SK-MEL-5 (cell line): ENCODE data around the gene FGF14. TPM values are rescaled to one million over a fixed set of nuclear protein-coding genes. Genes with fewer than 3 reads are reported as not detected.

Source experiments
- DNase-seq: peaks from one replicate; pipeline ENCODE4 v3.0.0-alpha.2; 2016; ENCODE audit warnings: low read depth, low spot score
- in situ Hi-C: cut with HindIII; loops from 2 replicates; pipeline ENCODE4 v1.10.0; 2016; ENCODE audit warnings: low sequenced_read_pairs, high pct_unique_total_duplicates, low pct_unique_long_range_greater_than_20kb
- total RNA-seq: library from RNA; depleted of rRNA; stranded (reverse); fragments of >200 nt; shearing (Covaris generic); gene quantifications from 2 replicates; pipeline ENCODE4 v1.2.3, GENCODE V29; 2014

The FGF14 gene
- total RNA-seq, 1 experiment from 2014 or later: 17.9 TPM

DNA sequence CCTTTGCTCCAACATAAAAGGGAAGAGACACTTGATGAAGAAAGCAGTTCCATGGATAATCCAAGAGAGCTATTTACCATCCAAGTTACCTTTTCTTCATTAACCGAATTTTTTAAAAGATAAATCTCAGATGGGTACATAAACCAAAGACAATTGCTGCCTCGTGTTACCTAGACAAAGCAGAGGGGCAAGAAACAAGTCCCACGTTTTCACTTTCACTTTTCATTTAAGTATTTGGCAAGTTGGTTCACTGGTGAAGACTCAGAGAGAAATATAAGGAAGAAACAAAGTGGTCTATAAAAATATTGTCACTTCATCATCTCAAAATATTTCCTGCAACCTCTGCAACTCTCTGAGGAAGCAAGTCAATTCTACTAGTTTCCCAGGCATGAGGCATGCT, 446.1 kb downstream of the FGF14 start:
- no peak for DNase-seq
- in situ Hi-C loops: no loop called here

GRCh38 chr13:101951114-101951513, 450.7 kb downstream of the FGF14 start:
- in situ Hi-C loops: no loop called here

GRCh38 chr13:101949681-101950080, 452.2 kb downstream of the FGF14 start:
- in situ Hi-C loops: no loop called here
- no peak for DNase-seq

More at GRCh38 chr13:101951114-101951513, 450.7 kb downstream of the FGF14 start:
- DNase-seq: peak; percentile 31

GRCh38 chr13:101946401-101946800, 455.4 kb downstream of the FGF14 start:
- no peak for DNase-seq
- in situ Hi-C loops: no loop called here

DNA sequence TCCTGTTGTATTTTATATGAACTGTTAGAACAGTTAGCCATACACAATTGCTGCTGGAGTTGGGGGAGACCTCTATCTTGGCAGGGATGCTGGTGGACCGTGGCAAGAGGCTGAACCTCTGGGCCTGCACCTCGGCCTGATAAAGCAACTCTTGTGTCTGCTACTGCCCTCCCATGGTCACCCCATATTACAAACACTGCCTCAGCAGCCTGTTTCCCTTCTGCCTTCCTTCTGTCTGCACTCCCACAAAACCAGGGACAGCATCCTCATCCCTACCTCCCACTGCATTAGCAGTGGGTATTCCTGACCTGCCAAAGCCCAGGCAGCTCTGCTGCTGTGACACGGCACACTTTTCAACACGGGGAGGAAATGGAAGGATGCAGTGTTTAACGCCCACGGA, 456.4 kb downstream of the FGF14 start:
- peak; percentile 35 for DNase-seq
- in situ Hi-C loops: no loop called here

DNA sequence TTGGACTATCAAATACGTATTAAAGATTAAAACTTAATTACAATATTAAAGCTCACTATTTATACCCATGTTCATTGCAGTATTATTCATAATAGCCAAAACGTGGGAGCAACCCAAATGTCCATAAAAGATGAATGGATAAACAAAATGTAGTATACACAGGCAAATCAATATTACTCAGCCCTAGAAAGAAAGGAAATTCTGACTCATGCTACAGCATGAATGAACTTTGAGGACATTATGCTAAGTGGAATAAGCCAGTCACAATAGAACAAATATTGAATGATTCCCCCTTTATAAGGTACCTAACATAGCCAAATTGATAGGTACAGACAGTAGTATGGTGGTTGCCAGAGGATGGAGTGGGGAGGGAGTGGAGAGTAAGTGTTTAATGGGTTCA, 457.3 kb downstream of the FGF14 start:
- DNase-seq: no peak
- in situ Hi-C loops: no loop called here

- peak; percentile 30 for DNase-seq
- in situ Hi-C loops: no loop called here
Measured at GRCh38 chr13:101942535-101943157, 459.2 kb downstream of the FGF14 start.

DNA sequence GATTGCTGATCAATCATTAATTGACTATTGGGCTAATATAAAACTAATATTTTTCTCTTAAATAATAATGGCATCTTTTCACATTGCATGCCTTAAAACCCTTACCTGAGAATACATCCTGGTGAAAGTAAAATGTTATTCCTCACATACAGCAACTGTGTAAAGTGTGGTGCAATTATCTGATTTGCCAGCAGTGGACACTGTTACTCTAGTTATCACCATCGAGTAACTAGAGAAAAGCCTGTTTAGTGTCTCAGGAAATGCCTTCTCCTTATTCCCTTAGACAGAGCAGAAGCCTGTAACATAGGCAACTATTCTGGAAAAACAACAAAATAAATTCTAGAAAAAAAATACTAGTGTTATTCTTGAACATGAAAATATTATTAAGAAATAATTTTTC, 459.8 kb downstream of the FGF14 start:
- in situ Hi-C loops: no loop called here
- peak; percentile 82 for DNase-seq

GRCh38 chr13:101941095-101941783, 460.6 kb downstream of the FGF14 start:
- in situ Hi-C loops: no loop called here
- peak; percentile 51 for DNase-seq

DNA sequence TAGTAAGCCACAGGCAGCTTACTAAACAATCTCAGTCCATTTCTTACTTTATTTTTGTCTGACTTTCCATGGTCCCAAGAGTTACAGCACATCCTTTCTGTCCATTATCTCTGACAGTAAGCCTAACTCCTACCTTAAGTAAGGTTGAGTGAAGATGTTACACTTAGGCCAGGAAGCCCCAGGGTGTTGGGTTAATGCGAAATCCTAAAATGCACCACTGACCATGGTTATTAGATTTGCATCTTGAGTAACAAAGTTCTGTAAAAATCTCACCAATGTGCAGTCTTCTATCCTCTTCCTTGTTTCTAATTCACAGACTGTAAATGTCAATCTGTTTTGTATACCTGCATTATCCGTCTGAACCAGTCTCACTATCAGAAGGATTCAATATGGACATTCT, 462.5 kb downstream of the FGF14 start:
- DNase-seq: no peak
- in situ Hi-C loops: no loop called here

GRCh38 chr13:101935828-101936227, 466.0 kb downstream of the FGF14 start:
- no peak for DNase-seq
- in situ Hi-C loops: no loop called here

DNA sequence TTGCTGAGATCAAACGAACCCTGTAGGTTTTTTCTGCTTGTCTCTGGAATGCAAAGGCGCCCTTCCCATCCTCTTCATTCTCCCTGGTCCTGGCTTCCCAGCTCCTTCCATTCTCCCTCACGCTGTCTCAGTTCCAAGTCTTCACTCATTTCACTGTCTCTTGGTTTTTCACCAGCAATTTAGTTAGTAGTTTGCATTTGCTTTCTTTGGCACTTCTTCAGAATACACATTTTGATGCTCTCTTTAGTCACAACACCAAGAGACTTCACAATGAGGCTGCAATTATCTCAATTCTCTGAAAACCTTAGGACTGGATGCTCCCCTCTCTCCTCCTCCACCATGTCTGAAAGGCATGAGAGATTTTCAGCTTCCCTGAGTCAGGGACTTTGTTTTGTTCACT, 470.7 kb downstream of the FGF14 start:
- no peak for DNase-seq
- in situ Hi-C loops: no loop called here

DNA sequence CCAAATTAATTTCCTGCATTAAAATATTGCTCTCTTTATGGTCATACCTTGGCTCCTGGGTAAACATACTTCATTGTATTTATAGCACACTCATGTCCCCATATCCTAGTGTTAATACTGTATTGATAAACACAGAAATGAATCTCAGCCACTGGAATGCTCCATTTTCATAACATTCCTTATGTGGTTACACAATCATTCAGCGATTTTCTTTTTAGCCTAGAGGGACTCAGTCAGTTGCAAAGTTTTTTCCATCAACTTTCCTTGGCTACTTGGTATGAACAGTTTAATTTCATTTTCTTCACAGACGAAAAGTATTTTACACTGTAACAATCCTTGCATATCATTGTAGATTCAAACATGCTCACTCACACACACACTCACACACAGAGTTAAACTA, 471.5 kb downstream of the FGF14 start:
- DNase-seq: no peak
- in situ Hi-C loops: no loop called here

DNA sequence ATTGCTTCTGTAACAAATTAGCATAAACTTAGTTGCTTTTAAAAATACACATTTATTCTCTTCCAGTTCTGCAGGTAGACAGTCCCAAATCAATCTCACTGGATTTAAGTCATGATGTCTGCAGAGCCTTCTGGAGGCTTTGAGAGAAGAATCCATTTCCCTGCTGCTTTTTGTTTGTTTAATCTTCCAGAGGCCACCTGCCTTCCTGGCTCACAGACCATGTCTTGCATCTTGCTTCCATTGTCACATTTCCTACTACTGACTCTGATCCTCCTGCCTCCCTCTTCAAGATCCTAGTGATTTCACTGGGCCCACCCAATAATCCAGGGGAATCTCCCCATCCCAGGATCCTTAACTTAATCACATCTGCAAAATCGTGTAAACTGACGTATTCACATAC, 476.1 kb downstream of the FGF14 start:
- in situ Hi-C loops: no loop called here
- no peak for DNase-seq

DNA sequence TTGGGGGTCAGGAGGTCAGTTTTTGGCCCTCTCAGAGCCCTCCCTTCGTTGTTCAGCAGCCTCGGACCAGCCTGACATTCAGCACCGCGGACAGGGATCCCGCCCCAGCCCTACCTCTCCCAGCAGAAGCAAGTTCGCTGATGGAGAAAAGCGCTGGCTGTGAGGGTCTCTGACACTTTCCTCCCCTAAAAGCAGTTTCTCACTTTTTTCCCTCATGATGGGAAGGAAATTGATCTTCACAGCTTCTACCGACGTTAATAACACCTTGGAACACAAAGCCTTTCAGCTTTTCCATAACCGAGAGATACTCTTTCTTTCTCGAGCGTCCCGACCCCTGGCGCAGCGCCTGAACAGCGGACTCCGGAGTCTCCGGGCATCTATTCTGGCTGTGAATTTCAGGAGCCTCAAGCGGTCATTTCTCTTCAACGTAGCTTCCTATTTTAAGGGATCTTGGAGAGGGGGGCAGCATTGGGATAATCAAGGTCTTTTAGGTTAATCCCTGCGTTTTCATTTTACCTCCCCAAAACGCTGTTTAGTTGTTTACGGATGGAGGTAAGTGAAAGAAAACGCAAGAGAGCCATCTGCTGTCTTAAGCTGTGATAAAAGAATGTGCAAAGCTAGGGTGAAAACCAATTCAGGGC, 482.2 kb downstream of the FGF14 start:
- in situ Hi-C loops: no loop called here
- no peak for DNase-seq

DNA sequence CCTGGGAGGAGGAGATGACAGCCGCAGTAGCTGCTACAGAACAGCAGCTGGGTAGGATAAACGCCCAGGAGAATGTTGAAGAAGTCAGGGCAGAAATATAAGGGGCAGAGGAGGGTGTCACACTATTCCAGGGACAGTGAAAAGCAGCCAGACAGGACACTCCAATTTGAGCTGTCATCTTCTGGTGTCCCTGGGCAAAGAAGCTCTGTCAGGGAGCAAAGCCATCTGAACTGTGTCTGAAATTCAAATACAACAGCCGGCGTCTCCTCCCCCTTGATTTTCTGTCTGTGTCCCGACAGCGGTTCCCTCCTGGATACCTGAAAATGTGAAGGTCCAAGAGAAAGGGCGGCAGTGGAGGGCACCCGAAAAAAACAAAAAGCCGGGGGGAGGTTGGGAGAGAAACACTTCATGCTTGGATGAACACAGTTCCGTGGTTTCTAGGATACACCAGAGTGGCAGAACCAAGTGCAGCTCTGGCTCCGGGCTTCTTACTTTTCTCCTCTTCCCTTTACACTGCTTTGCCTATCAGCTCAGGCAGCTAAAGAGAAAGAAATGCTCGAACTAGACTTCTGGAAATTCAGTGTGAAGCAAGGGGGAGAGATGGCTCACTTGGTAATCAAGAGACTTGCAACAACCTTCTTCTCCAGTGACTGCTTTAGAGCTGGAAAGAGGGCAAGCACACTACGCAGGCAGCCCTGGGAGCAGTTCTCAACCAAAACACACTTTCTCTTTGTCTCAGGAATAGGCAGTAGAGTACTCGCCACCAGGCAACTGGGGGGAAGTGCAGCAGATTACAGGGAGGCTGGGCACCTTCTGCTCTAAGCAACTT, 483.8 kb downstream of the FGF14 start:
- peak; percentile 67 for DNase-seq
- in situ Hi-C loops: no loop called here

DNA sequence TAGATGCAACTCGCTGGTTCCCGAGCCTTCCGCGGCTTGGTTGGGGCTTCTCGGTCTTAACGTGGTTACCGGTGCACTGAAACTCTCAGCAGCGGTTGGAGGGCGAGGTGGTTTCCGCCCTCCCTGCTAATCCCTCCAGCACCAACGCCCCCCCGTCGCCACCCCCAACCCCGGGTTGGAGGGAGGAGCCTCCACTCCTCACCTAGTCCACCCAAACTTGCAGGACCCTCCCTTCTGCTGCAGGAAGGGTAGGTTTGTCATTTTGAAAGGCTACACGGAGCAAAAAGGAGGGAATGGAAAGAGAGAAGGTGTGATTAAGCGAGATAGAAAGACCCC, 484.4 kb downstream of the FGF14 start:
- in situ Hi-C loops: no loop called here
- no peak for DNase-seq

GRCh38 chr13:101916775-101917474, 484.9 kb downstream of the FGF14 start:
- in situ Hi-C loops: no loop called here
- no peak for DNase-seq
